Measurements from ENCODE around the gene CFAP100. TPM values are rescaled to one million over a fixed set of nuclear protein-coding genes. Genes with fewer than 3 reads are reported as not detected.

The CFAP100 gene
- total RNA-seq, 1 experiment from 2014 or later = not detected

DNA sequence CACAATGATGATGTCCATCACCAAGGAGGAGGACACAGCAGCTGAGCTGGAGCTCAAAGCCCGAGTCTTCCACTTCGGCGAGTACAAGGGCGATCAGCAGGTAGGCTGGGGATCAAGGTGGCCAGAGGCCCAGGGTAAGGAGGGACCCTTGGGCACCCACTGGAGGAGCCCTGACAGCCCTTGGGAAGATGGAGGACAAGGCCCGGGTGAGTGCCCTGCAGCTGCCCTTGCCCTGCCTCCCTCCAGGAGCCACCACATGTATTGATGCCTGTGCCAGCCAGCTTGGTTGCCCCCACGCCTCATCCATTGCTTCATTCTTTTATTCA, 38.4 kb downstream of the CFAP100 start:
- no peak for DNase-seq
- POLR2A ChIA-PET = no interaction called here
- H3K9me3 ChIP-seq = no peaks in the 10 kb centered on the region
- intact Hi-C loops (cut with micrococcal nuclease; ENCODE audit: unreplicated experiment) = no loop called here
- H3K4me3 ChIP-seq (ENCODE audit: low read depth, low read length) = no peak overlapping the region
- Mint-ChIP-seq H3K4me1 (ENCODE audit: low read depth, unreplicated experiment) (peaks cover 6% of the 10 kb centered on the region), H3K27me3 (ENCODE audit: insufficient read depth, unreplicated experiment) (no peaks in the 10 kb centered on the region), H3K36me3 (ENCODE audit: insufficient read depth, unreplicated experiment) (peaks cover 9% of the 10 kb centered on the region), H3K9me3 (ENCODE audit: unreplicated experiment) (no peaks in the 10 kb centered on the region), H3K27ac (ENCODE audit: unreplicated experiment) (no peak overlapping the region), H3K4me3 (ENCODE audit: unreplicated experiment) (no peak overlapping the region)
- no peaks in the 10 kb centered on the region for H3K4me1 ChIP-seq
- CTCF ChIA-PET = no interaction called here
- no peaks in the 10 kb centered on the region for H3K36me3 ChIP-seq (ENCODE audit: control insufficient read depth, insufficient read depth, low read length)
- no TSS peak for BruUV-seq (replicated peaks)
- H3K27me3 ChIP-seq (replicated peaks; ENCODE audit: control insufficient read depth, insufficient read depth, low read length) = no peaks in the 10 kb centered on the region
- TF ChIP-seq, protein P1, sequence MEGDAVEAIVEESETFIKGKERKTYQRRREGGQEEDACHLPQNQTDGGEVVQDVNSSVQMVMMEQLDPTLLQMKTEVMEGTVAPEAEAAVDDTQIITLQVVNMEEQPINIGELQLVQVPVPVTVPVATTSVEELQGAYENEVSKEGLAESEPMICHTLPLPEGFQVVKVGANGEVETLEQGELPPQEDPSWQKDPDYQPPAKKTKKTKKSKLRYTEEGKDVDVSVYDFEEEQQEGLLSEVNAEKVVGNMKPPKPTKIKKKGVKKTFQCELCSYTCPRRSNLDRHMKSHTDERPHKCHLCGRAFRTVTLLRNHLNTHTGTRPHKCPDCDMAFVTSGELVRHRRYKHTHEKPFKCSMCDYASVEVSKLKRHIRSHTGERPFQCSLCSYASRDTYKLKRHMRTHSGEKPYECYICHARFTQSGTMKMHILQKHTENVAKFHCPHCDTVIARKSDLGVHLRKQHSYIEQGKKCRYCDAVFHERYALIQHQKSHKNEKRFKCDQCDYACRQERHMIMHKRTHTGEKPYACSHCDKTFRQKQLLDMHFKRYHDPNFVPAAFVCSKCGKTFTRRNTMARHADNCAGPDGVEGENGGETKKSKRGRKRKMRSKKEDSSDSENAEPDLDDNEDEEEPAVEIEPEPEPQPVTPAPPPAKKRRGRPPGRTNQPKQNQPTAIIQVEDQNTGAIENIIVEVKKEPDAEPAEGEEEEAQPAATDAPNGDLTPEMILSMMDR (IDR thresholded peaks at IDR 0.05; ENCODE audit: insufficient read depth in 1 of 2, low read depth in 1 of 2, low read length in 1 of 2, severe bottlenecking in 1 of 2, unreplicated experiment in 1 of 2) = no peak

DNA sequence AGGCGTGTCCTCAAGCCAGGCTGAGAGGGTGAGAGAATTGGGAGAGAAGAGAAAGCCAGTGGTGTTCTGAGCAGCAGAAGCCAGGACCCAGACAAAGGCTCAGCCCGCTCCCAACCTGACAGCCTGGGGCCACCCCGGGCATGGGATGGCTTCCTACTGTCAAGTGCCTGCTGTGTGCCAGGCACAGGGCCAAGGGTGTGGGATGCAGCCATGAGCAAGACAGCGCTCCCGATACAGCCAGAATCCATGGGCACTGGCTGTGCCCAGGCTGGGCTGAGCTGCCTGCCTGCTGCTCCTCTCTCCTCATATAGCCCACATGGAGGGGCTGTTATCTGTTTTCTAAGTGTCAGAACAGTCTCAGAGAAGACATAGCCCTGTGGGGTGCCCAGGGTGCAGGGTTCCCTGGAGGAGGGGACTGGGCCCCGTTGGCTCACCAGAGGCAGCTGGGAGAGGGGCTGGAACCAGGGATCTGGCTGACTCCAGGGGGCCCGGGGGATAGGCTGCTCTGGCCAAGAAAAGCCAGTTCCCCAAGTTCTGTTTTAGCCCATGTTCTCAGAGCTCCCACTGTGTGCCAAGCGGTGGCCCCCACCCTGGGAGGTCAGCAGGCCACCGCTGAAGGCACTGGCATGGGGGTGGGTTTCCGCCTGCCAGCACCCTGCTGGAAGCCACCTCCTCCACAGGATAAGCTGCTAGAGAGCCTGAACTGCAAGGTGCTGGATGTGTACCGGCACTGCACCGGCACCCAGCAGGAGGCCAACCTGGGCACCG, 39.0 kb downstream of the CFAP100 start:
- DNase-seq = peak in 1 of 2 experiments; percentile 19
- Mint-ChIP-seq H3K36me3 (ENCODE audit: insufficient read depth, unreplicated experiment) (peaks cover 9% of the 10 kb centered on the region), H3K27ac (ENCODE audit: unreplicated experiment) (no peak overlapping the region), H3K4me3 (ENCODE audit: unreplicated experiment) (no peak overlapping the region), H3K4me1 (ENCODE audit: low read depth, unreplicated experiment) (peaks cover 6% of the 10 kb centered on the region), H3K9me3 (ENCODE audit: unreplicated experiment) (no peaks in the 10 kb centered on the region), H3K27me3 (ENCODE audit: insufficient read depth, unreplicated experiment) (no peaks in the 10 kb centered on the region)
- POLR2A ChIA-PET = no interaction called here
- CTCF ChIA-PET = no interaction called here
- no peaks in the 10 kb centered on the region for H3K4me1 ChIP-seq
- TF ChIP-seq, protein P1 (IDR thresholded peaks at IDR 0.05; ENCODE audit: insufficient read depth in 1 of 2, low read depth in 1 of 2, low read length in 1 of 2, severe bottlenecking in 1 of 2, unreplicated experiment in 1 of 2) = no peak
- no TSS peak for BruUV-seq (replicated peaks)
- no peak overlapping the region for H3K4me3 ChIP-seq (ENCODE audit: low read depth, low read length)
- no peaks in the 10 kb centered on the region for H3K27me3 ChIP-seq (replicated peaks; ENCODE audit: control insufficient read depth, insufficient read depth, low read length)
- no peaks in the 10 kb centered on the region for H3K36me3 ChIP-seq (ENCODE audit: control insufficient read depth, insufficient read depth, low read length)
- H3K9me3 ChIP-seq = no peaks in the 10 kb centered on the region
- intact Hi-C loops (cut with micrococcal nuclease; ENCODE audit: unreplicated experiment) = no loop called here

DNA sequence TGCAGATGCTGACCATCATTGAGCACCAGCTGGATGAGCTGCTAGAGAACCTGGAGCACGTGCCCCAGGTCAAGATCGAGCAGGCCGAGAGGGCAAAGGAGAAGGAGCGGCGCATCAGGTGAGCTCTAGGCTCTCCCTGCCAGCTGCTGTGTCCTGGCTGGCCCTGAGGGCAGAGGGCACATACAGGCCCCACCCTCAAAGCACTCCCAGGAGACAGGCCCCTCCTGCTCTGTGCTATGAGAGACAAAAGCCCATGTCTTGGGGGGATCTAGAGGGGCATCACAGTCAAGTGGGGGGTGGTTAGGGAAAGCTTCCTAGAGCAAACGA, 39.5 kb downstream of the CFAP100 start:
- Histone ChIP-seq H3K4me3 (ENCODE audit: low read depth, low read length) (no peak overlapping the region), H3K4me1 (no peaks in the 10 kb centered on the region), H3K36me3 (ENCODE audit: control insufficient read depth, insufficient read depth, low read length) (no peaks in the 10 kb centered on the region), H3K27me3 (replicated peaks; ENCODE audit: control insufficient read depth, insufficient read depth, low read length) (no peaks in the 10 kb centered on the region), H3K9me3 (no peaks in the 10 kb centered on the region)
- intact Hi-C loops (cut with micrococcal nuclease; ENCODE audit: unreplicated experiment) = no loop called here
- H3K9me3 Mint-ChIP-seq (ENCODE audit: unreplicated experiment) = no peaks in the 10 kb centered on the region
- no peak for DNase-seq
- H3K27me3 Mint-ChIP-seq (ENCODE audit: insufficient read depth, unreplicated experiment) = no peaks in the 10 kb centered on the region
- ChIA-PET CTCF (no interaction called here), POLR2A (no interaction called here)
- H3K36me3 Mint-ChIP-seq (ENCODE audit: insufficient read depth, unreplicated experiment) = peaks cover 9% of the 10 kb centered on the region
- BruUV-seq (replicated peaks) = no TSS peak
- TF ChIP-seq, protein P1 (IDR thresholded peaks at IDR 0.05; ENCODE audit: insufficient read depth in 1 of 2, low read depth in 1 of 2, low read length in 1 of 2, severe bottlenecking in 1 of 2, unreplicated experiment in 1 of 2) = no peak
- peaks cover 6% of the 10 kb centered on the region for H3K4me1 Mint-ChIP-seq (ENCODE audit: low read depth, unreplicated experiment)
- H3K4me3 Mint-ChIP-seq (ENCODE audit: unreplicated experiment) = no peak overlapping the region
- peak overlapping the region; percentile 9 for H3K27ac Mint-ChIP-seq (ENCODE audit: unreplicated experiment)

Data from Caco-2 (cell line).